ENCODE results near the gene AOPEP. TPM values are rescaled to one million over a fixed set of nuclear protein-coding genes. Genes with fewer than 3 reads are reported as not detected.

The AOPEP gene
- total and polyA plus RNA-seq, 2 of the 13 experiments (the other 11 are each of a cell fraction or from before 2014, with no cell fraction given) = 22.2 to 41.6 TPM

DNA sequence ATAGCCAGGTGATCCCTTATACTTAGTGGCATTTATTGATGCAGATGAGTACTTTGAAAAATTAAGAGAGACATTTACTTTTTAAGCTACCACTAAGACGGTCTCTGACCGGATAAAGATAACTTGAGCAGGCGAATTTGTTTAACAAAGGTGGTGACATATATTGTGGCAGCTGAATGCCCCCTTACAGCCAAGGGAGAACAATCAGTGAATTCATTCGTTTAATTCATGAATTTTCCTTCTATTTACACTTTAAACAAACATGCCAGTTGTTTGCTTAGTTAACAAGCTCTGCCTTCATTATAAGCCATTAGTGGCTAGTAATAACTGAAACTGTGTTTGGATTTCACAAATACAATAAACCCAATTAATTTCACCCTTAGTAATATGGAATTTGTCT, 187.1 kb downstream of the AOPEP start:
- Histone ChIP-seq H3K36me3 (replicated peaks in 1 of 2; ENCODE audit: control insufficient read depth in 1 of 2, insufficient read depth in 2 of 2, low read length in 2 of 2) (no peaks in the 10 kb centered on the region), H3K4me3 (replicated peaks in 1 of 3; ENCODE audit: insufficient read depth in 1 of 3, low read depth in 2 of 3, low read length in 3 of 3) (no peak overlapping the region), H3K9me3 (ENCODE audit: low read length) (no peaks in the 10 kb centered on the region), H3K27me3 (ENCODE audit: control insufficient read depth in 1 of 2, insufficient read depth in 2 of 2, low read length in 2 of 2) (no peaks in the 10 kb centered on the region), H4K20me1 (ENCODE audit: insufficient read depth, low read length) (no peaks in the 10 kb centered on the region), H3K79me2 (ENCODE audit: insufficient read depth, low read length) (no peaks in the 10 kb centered on the region), H3K27ac (ENCODE audit: extremely low read length, insufficient read depth, low read length) (no peak overlapping the region), H3K4me1 (ENCODE audit: insufficient read depth, low read length) (peaks cover 71% of the 10 kb centered on the region), H2AFZ (ENCODE audit: low read length) (no peak overlapping the region), H3K4me2 (ENCODE audit: low read depth, low read length) (no peak overlapping the region; the same call in 1 of the 2 replicates), H3K9ac (ENCODE audit: insufficient read depth, low read depth, low read length) (no peak overlapping the region)
- ChIA-PET POLR2A (interaction anchor here (1.9 kb wide), 1 partner anchor 78 kb away, joined by 5 read pairs; no protein-coding TSS in a partner anchor), CTCF (ENCODE audit: low intra/inter-chr PET ratio, low total read pairs) (no interaction called here)
- intact Hi-C loops (cut with micrococcal nuclease; ENCODE audit: unreplicated experiment) = no loop called here
- DNase-seq (ENCODE audit: low spot score) = peak; percentile 33
- no peak for ATAC-seq
- BruUV-seq (replicated peaks) = no TSS peak
- no peak for TF ChIP-seq SOX13 (IDR thresholded peaks at IDR 0.05)
- peak in 1 of 2 experiments; percentile 66; a peak in 1 of 4 replicates for TF ChIP-seq SOX13 (CRISPR knock-in tag; conservative IDR thresholded peaks at IDR 0.05 in 1 of 2, IDR thresholded peaks at IDR 0.05 in 1 of 2)
- no peak for TF ChIP-seq RARG (CRISPR knock-in tag; IDR thresholded peaks at IDR 0.05; ENCODE audit: low read depth)
- TF ChIP-seq SOX5 (CRISPR knock-in tag; IDR thresholded peaks at IDR 0.05; ENCODE audit: borderline replicate concordance) = peak; percentile 25; the same call in 1 of the 2 replicates
- TF ChIP-seq FOXA3 (CRISPR knock-in tag; IDR thresholded peaks at IDR 0.05) = peak; percentile 49; the same call in 1 of the 2 replicates
- WGBS (ENCODE audit: low lambda C conversion rate) = 64% methylated on average over 4 of the region's 4 CpGs
- no peak for FAIRE-seq
- in situ Hi-C loops (cut with HindIII; ENCODE audit: extremely low pct_ligation_motif_present, low pct_unique_long_range_greater_than_20kb) = loop anchor here (10.0 kb wide), 1 partner anchor 129 kb away; no protein-coding TSS in a partner anchor

DNA sequence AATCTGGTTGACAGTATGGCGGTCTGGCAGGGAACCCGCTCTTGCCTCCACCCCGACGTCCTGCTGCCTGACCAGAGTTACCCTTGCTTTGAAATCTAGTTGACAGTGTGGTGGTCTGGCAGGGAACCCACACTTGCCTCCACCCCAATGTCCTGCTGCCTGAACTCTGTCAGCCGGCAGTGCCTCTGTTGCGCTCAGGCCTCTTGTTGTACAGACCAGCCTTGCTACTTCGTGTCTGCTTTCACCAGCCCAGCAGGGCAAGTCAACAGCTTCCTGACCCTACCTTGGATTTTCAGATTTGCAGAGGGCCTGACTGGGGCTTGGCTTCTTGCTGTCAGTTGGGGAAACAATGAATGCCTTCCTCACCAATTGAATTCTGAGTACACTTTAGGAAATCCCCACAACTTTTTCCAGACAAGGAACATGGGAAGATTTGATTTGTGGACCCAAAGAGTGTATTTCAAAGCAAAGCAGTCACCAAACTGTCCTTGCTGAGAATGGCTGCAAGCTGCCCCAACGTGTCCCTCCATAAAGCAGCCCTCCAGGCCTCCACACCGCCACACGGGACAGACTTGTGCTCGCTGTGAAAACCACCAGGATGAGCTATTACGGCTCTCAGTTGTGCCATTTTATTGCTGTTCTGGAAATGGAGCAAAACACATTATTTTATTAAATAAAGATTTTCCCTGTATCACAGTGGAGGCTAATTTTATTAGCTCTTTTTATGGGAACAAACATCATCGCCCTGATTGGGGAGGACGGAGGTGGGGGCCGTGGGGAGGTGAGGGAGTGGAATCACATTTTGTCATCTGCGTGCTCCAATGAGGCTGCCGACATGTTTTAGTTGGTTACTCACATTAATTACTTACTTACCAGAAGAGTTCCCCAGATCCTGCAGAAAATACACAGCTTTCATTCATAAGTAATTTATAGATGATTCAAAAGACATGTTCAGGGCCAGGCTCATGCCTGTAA, 189.3 kb downstream of the AOPEP start:
- FAIRE-seq = no peak
- intact Hi-C loops (cut with micrococcal nuclease; ENCODE audit: unreplicated experiment) = no loop called here
- Histone ChIP-seq H3K9me3 (ENCODE audit: low read length) (no peaks in the 10 kb centered on the region), H2AFZ (ENCODE audit: low read length) (no peak overlapping the region), H3K4me2 (ENCODE audit: low read depth, low read length) (no peak overlapping the region), H4K20me1 (ENCODE audit: insufficient read depth, low read length) (no peaks in the 10 kb centered on the region), H3K9ac (ENCODE audit: insufficient read depth, low read depth, low read length) (no peak overlapping the region), H3K27ac (ENCODE audit: extremely low read length, insufficient read depth, low read length) (no peak overlapping the region), H3K4me3 (replicated peaks in 1 of 3; ENCODE audit: insufficient read depth in 1 of 3, low read depth in 2 of 3, low read length in 3 of 3) (no peak overlapping the region), H3K27me3 (ENCODE audit: control insufficient read depth in 1 of 2, insufficient read depth in 2 of 2, low read length in 2 of 2) (no peaks in the 10 kb centered on the region), H3K79me2 (ENCODE audit: insufficient read depth, low read length) (no peaks in the 10 kb centered on the region), H3K4me1 (ENCODE audit: insufficient read depth, low read length) (peaks cover 76% of the 10 kb centered on the region), H3K36me3 (replicated peaks in 1 of 2; ENCODE audit: control insufficient read depth in 1 of 2, insufficient read depth in 2 of 2, low read length in 2 of 2) (no peaks in the 10 kb centered on the region)
- BruUV-seq (replicated peaks) = no TSS peak
- in situ Hi-C loops (cut with HindIII; ENCODE audit: extremely low pct_ligation_motif_present, low pct_unique_long_range_greater_than_20kb) = loop anchor here (10.0 kb wide), 1 partner anchor 131 kb away; no protein-coding TSS in a partner anchor
- ChIA-PET CTCF (ENCODE audit: low intra/inter-chr PET ratio, low total read pairs) (no interaction called here), POLR2A (no interaction called here)
- DNase-seq (ENCODE audit: low spot score) = no peak
- no peak for ATAC-seq
- WGBS (ENCODE audit: low lambda C conversion rate) = 97% methylated on average over 17 of the region's 17 CpGs
- no peak for TF ChIP-seq DNMT3B (CRISPR knock-in tag; conservative IDR thresholded peaks at IDR 0.05)
- TF ChIP-seq, protein P1, sequence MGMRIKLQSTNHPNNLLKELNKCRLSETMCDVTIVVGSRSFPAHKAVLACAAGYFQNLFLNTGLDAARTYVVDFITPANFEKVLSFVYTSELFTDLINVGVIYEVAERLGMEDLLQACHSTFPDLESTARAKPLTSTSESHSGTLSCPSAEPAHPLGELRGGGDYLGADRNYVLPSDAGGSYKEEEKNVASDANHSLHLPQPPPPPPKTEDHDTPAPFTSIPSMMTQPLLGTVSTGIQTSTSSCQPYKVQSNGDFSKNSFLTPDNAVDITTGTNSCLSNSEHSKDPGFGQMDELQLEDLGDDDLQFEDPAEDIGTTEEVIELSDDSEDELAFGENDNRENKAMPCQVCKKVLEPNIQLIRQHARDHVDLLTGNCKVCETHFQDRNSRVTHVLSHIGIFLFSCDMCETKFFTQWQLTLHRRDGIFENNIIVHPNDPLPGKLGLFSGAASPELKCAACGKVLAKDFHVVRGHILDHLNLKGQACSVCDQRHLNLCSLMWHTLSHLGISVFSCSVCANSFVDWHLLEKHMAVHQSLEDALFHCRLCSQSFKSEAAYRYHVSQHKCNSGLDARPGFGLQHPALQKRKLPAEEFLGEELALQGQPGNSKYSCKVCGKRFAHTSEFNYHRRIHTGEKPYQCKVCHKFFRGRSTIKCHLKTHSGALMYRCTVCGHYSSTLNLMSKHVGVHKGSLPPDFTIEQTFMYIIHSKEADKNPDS (CRISPR knock-in tag; IDR thresholded peaks at IDR 0.05) = no peak
- TF ChIP-seq, protein P2, sequence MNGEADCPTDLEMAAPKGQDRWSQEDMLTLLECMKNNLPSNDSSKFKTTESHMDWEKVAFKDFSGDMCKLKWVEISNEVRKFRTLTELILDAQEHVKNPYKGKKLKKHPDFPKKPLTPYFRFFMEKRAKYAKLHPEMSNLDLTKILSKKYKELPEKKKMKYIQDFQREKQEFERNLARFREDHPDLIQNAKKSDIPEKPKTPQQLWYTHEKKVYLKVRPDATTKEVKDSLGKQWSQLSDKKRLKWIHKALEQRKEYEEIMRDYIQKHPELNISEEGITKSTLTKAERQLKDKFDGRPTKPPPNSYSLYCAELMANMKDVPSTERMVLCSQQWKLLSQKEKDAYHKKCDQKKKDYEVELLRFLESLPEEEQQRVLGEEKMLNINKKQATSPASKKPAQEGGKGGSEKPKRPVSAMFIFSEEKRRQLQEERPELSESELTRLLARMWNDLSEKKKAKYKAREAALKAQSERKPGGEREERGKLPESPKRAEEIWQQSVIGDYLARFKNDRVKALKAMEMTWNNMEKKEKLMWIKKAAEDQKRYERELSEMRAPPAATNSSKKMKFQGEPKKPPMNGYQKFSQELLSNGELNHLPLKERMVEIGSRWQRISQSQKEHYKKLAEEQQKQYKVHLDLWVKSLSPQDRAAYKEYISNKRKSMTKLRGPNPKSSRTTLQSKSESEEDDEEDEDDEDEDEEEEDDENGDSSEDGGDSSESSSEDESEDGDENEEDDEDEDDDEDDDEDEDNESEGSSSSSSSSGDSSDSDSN (CRISPR knock-in tag; IDR thresholded peaks at IDR 0.05) = no peak
